HepG2 (cell line): ENCODE data around the gene MIPEP. TPM values are rescaled to one million over a fixed set of nuclear protein-coding genes. Genes with fewer than 3 reads are reported as not detected.

Experiments
- ATF7-NPFF ChIP-seq: sonication (generic); formaldehyde crosslinking; IDR thresholded peaks from 2 replicates; pipeline ENCODE4 v1.8.1; 2023; ENCODE audit warnings: mild to moderate bottlenecking, low read depth, missing genetic modification reagents, moderate library complexity
- CCAR2 ChIP-seq: fragments of 200-400 bp; formaldehyde crosslinking; optimal IDR thresholded peaks from 2 replicates; pipeline ENCODE3; 2018; ENCODE audit warnings: low read depth, mild to moderate bottlenecking, low read length, moderate library complexity
- FOXA1 ChIP-seq, 2 experiments: fragments of 450-650 bp in 1 of 2; sonication (generic) in 1 of 2; formaldehyde crosslinking in 1 of 2; IDR thresholded peaks; 2 replicates each; pipeline versions ENCODE4 v1.4.0 to v1.6.1; 2016 to 2020; ENCODE audit warnings: missing genetic modification reagents in 1 of 2
- MAF1 ChIP-seq: sonication (generic); formaldehyde crosslinking; IDR thresholded peaks from 2 replicates; pipeline ENCODE4 v1.5.0; 2020; ENCODE audit warnings: missing genetic modification reagents, borderline replicate concordance
- MIXL1 ChIP-seq: IDR thresholded peaks from 2 replicates; pipeline ENCODE4 v1.6.1; 2016
- NR1H2 ChIP-seq: sonication (generic); formaldehyde crosslinking; IDR thresholded peaks from 2 replicates; pipeline ENCODE4 v1.8.1; 2022; ENCODE audit warnings: low read depth, missing genetic modification reagents, borderline replicate concordance
- ONECUT2 ChIP-seq: sonication (generic); formaldehyde crosslinking; IDR thresholded peaks from 2 replicates; pipeline ENCODE4 v1.4.0; 2020; ENCODE audit warnings: missing genetic modification reagents
- PCBP2 ChIP-seq: fragments of 200-400 bp; formaldehyde crosslinking; optimal IDR thresholded peaks from 2 replicates; pipeline ENCODE3; 2018; ENCODE audit warnings: low read length, low read depth; ENCODE audit not compliant: poor library complexity, severe bottlenecking
- PHF21A ChIP-seq: sonication (generic); formaldehyde crosslinking; IDR thresholded peaks from 2 replicates; pipeline ENCODE4 v1.5.0; 2020; ENCODE audit warnings: mild to moderate bottlenecking, missing genetic modification reagents
- PITX1 ChIP-seq: sonication (generic); formaldehyde crosslinking; IDR thresholded peaks from 2 replicates; pipeline ENCODE4 v1.5.1; 2020; ENCODE audit warnings: mild to moderate bottlenecking, missing genetic modification reagents
- SIX1 ChIP-seq: sonication (generic); formaldehyde crosslinking; IDR thresholded peaks from 2 replicates; pipeline ENCODE4 v1.4.0; 2020; ENCODE audit warnings: missing genetic modification reagents, borderline replicate concordance
- SOX13 ChIP-seq, 3 experiments: fragments of 450-650 bp in 1 of 3; sonication (generic) in 1 of 3; formaldehyde crosslinking in 1 of 3; IDR thresholded peaks in 2 of 3; conservative IDR thresholded peaks in 1 of 3; 2 replicates each; pipeline versions ENCODE4 v1.5.0 to v1.6.1; 2016 to 2020; ENCODE audit warnings: antibody characterized with exemption in 1 of 3, mild to moderate bottlenecking in 1 of 3, missing compliant biosample characterization in 1 of 3, missing genetic modification reagents in 1 of 3, moderate library complexity in 1 of 3
- SP2 ChIP-seq: sonication (generic); formaldehyde crosslinking; IDR thresholded peaks from 2 replicates; pipeline ENCODE4 v1.5.1; 2020; ENCODE audit warnings: mild to moderate bottlenecking, missing genetic modification reagents
- ZNF235 ChIP-seq: sonication (generic); formaldehyde crosslinking; IDR thresholded peaks from 2 replicates; pipeline ENCODE4 v1.8.1; 2023; ENCODE audit warnings: mild to moderate bottlenecking, missing genetic modification reagents, borderline replicate concordance
- ZNF556 ChIP-seq: sonication (generic); formaldehyde crosslinking; IDR thresholded peaks from 2 replicates; pipeline ENCODE4 v1.4.0; 2020; ENCODE audit warnings: mild to moderate bottlenecking, missing genetic modification reagents, borderline replicate concordance
- ZNF607 ChIP-seq: sonication (generic); formaldehyde crosslinking; IDR thresholded peaks from 2 replicates; pipeline ENCODE4 v1.5.1; 2020; ENCODE audit warnings: missing genetic modification reagents, mild to moderate bottlenecking, borderline replicate concordance
- ZNF772 ChIP-seq: sonication (generic); formaldehyde crosslinking; IDR thresholded peaks from 2 replicates; pipeline ENCODE4 v1.5.0; 2020; ENCODE audit warnings: mild to moderate bottlenecking, missing genetic modification reagents
- ZNF777 ChIP-seq: sonication (generic); formaldehyde crosslinking; IDR thresholded peaks from 2 replicates; pipeline ENCODE4 v1.4.0; 2020; ENCODE audit warnings: missing genetic modification reagents
- ZNF883 ChIP-seq: sonication (generic); formaldehyde crosslinking; IDR thresholded peaks from 2 replicates; pipeline ENCODE4 v1.5.1; 2020; ENCODE audit warnings: mild to moderate bottlenecking, missing genetic modification reagents; ENCODE audit errors: not compliant biosample characterization
- ZNF891 ChIP-seq: sonication (generic); formaldehyde crosslinking; IDR thresholded peaks from 2 replicates; pipeline ENCODE4 v1.5.0; 2020; ENCODE audit warnings: mild to moderate bottlenecking, missing genetic modification reagents
- polyA plus RNA-seq, 8 experiments: library from polyadenylated mRNA; depleted of rRNA in 3 of 8; stranded (reverse) in 7 of 8; unstranded in 1 of 8; fragments of >200 nt; fragmentation: Illumina TruSeq in 4 of 8; extraction: Trizol in 4 of 8; gene quantifications; 2 replicates each; pipeline versions ENCODE4 v1.2.1 to v1.2.3, GENCODE V29; 2011 to 2016; ENCODE audit warnings: low read depth in 4 of 8, missing spikeins in 1 of 8, mixed read lengths in 1 of 8; ENCODE audit not compliant: insufficient read depth in 1 of 8
- total RNA-seq, 5 experiments: library from RNA; depleted of rRNA; stranded (reverse); fragments of >200 nt; fragmentation: Illumina TruSeq; extraction: Trizol; gene quantifications; 2 replicates each; pipeline ENCODE4 v1.2.3, GENCODE V29; 2016; ENCODE audit warnings: low read depth in 1 of 5
- TF ChIP-seq, protein P1 (sequence below): sonication (generic); formaldehyde crosslinking; IDR thresholded peaks from 2 replicates; pipeline ENCODE4 v1.4.0; 2020; ENCODE audit warnings: mild to moderate bottlenecking, missing genetic modification reagents
- TF ChIP-seq, protein P2 (sequence below): IDR thresholded peaks from 2 replicates; pipeline ENCODE4 v1.6.1; 2016
- TF ChIP-seq, protein P3 (sequence below): sonication (generic); formaldehyde crosslinking; IDR thresholded peaks from 2 replicates; pipeline ENCODE4 v1.4.0; 2020; ENCODE audit warnings: missing genetic modification reagents

MIPEP gene
- total and polyA plus RNA-seq, 2 of the 13 experiments (the other 11 are each of a cell fraction or from before 2014, with no cell fraction given), result 9.3 to 24.1 TPM

DNA sequence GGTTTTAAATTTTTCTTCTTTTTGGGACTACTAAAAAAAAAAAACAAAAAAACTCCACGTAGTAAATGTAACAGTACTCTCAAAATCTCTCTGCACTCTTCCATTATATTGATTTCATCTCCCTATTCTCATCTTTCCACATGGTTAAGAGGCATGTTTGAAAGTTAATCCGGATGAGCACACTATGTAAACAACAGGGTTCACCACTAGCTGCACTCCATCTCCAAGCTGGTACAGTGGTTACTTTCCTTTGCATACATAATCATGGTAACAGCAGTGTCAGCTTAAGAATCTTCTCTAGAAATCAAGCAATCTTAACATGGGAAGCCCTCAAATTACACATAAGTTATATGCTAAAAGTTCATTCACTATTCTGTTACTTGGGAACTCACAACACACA is 92.6 kb downstream of the MIPEP start (continued):
- TF ChIP-seq FOXA1 (IDR thresholded peaks at IDR 0.05) (no peak), FOXA1 (CRISPR knock-in tag; IDR thresholded peaks at IDR 0.05) (peak; percentile 88), ZNF883 (CRISPR knock-in tag) (no peak), NR1H2 (CRISPR knock-in tag) (no peak), MAF1 (no peak), SOX13 (IDR thresholded peaks at IDR 0.05) (no peak), SOX13 (CRISPR knock-in tag; conservative IDR thresholded peaks at IDR 0.05 in 1 of 2, IDR thresholded peaks at IDR 0.05 in 1 of 2) (no peak), ZNF607 (CRISPR knock-in tag) (no peak), SIX1 (peak; percentile 34; the same call in 1 of the 2 replicates), MIXL1 (CRISPR knock-in tag) (no peak), SP2 (no peak), ONECUT2 (CRISPR knock-in tag) (0 out of 2 replicates have a peak, but pooled peaks have one; percentile 33), PHF21A (CRISPR knock-in tag) (no peak), ZNF235 (CRISPR knock-in tag) (no peak), ZNF556 (CRISPR knock-in tag) (no peak), ZNF777 (no peak), ZNF891 (CRISPR knock-in tag) (no peak), PITX1 (CRISPR knock-in tag) (peak; percentile 85), ZNF772 (CRISPR knock-in tag) (no peak), PCBP2 (no peak), CCAR2 (no peak), ATF7-NPFF (CRISPR knock-in tag) (no peak)
- TF ChIP-seq, protein P1, sequence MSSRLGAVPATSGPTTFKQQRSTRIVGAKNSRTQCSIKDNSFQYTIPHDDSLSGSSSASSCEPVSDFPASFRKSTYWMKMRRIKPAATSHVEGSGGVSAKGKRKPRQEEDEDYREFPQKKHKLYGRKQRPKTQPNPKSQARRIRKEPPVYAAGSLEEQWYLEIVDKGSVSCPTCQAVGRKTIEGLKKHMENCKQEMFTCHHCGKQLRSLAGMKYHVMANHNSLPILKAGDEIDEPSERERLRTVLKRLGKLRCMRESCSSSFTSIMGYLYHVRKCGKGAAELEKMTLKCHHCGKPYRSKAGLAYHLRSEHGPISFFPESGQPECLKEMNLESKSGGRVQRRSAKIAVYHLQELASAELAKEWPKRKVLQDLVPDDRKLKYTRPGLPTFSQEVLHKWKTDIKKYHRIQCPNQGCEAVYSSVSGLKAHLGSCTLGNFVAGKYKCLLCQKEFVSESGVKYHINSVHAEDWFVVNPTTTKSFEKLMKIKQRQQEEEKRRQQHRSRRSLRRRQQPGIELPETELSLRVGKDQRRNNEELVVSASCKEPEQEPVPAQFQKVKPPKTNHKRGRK (CRISPR knock-in tag), result no peak
- TF ChIP-seq, protein P2, sequence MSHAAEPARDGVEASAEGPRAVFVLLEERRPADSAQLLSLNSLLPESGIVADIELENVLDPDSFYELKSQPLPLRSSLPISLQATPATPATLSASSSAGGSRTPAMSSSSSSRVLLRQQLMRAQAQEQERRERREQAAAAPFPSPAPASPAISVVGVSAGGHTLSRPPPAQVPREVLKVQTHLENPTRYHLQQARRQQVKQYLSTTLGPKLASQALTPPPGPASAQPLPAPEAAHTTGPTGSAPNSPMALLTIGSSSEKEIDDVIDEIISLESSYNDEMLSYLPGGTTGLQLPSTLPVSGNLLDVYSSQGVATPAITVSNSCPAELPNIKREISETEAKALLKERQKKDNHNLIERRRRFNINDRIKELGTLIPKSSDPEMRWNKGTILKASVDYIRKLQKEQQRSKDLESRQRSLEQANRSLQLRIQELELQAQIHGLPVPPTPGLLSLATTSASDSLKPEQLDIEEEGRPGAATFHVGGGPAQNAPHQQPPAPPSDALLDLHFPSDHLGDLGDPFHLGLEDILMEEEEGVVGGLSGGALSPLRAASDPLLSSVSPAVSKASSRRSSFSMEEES (CRISPR knock-in tag), result no peak
- TF ChIP-seq, protein P3, sequence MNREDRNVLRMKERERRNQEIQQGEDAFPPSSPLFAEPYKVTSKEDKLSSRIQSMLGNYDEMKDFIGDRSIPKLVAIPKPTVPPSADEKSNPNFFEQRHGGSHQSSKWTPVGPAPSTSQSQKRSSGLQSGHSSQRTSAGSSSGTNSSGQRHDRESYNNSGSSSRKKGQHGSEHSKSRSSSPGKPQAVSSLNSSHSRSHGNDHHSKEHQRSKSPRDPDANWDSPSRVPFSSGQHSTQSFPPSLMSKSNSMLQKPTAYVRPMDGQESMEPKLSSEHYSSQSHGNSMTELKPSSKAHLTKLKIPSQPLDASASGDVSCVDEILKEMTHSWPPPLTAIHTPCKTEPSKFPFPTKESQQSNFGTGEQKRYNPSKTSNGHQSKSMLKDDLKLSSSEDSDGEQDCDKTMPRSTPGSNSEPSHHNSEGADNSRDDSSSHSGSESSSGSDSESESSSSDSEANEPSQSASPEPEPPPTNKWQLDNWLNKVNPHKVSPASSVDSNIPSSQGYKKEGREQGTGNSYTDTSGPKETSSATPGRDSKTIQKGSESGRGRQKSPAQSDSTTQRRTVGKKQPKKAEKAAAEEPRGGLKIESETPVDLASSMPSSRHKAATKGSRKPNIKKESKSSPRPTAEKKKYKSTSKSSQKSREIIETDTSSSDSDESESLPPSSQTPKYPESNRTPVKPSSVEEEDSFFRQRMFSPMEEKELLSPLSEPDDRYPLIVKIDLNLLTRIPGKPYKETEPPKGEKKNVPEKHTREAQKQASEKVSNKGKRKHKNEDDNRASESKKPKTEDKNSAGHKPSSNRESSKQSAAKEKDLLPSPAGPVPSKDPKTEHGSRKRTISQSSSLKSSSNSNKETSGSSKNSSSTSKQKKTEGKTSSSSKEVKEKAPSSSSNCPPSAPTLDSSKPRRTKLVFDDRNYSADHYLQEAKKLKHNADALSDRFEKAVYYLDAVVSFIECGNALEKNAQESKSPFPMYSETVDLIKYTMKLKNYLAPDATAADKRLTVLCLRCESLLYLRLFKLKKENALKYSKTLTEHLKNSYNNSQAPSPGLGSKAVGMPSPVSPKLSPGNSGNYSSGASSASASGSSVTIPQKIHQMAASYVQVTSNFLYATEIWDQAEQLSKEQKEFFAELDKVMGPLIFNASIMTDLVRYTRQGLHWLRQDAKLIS (CRISPR knock-in tag), result no peak
